Suprapubic skin (tissue), 3 donors: Measurements from ENCODE around the gene GNB1L.

Source experiments
- CTCF ChIP-seq, 2 donors: fragments of 200-600 bp in 1 of 2; fragments of 450-650 bp in 1 of 2; sonication (generic) in 1 of 2; IDR thresholded peaks; one replicate each; pipeline ENCODE4 v1.5.1; 2016 to 2019; ENCODE audit warnings: antibody characterized with exemption in 2 of 2, mild to moderate bottlenecking in 1 of 2, moderate library complexity in 1 of 2
- EP300 ChIP-seq: sonication (generic); formaldehyde crosslinking; IDR thresholded peaks from one replicate; pipeline ENCODE4 v1.6.1; 2017; ENCODE audit warnings: antibody characterized with exemption

- TF ChIP-seq CTCF (IDR thresholded peaks at IDR 0.05) (no peak), EP300 (no peak)
Measured at GRCh38 chr22:19757985-19758895, 96.4 kb downstream of the GNB1L start.
